ENCODE data around the gene TSHZ2. TPM values are rescaled to one million over a fixed set of nuclear protein-coding genes. Genes with fewer than 3 reads are reported as not detected.

The TSHZ2 gene
- total and polyA plus RNA-seq, 9 of the 15 experiments (the other 6 are each of a cell fraction or from before 2014, with no cell fraction given), result 0.03 to 0.20 (median 0.05) TPM; not detected in 4

- WGBS (ENCODE audit: insufficient coverage, low coverage, missing lambda C conversion rate), result 2% methylated on average over 3 of the region's 3 CpGs
- no peak overlapping the region for H3K27ac ChIP-seq (ENCODE audit: extremely low read depth, low read depth, low read length)
- H3K4me1 ChIP-seq (replicated peaks in 1 of 2; ENCODE audit: control insufficient read depth in 2 of 2, insufficient read depth in 2 of 2, low read length in 2 of 2), result no peaks in the 10 kb centered on the region
- no peak overlapping the region for H2AFZ ChIP-seq (ENCODE audit: low read depth, low read length)
- H3K9ac ChIP-seq (ENCODE audit: insufficient read depth in 1 of 2, low read depth in 2 of 2, low read length in 2 of 2), result no peak overlapping the region
- H3K4me3 ChIP-seq, result no peak overlapping the region
- intact Hi-C loops (cut with micrococcal nuclease) (no loop called here), in situ Hi-C loops (cut with MboI) (no loop called here)
- peaks cover 20 to 26% of the 10 kb centered on the region in 2 experiments for H3K27me3 ChIP-seq (ENCODE audit: control insufficient read depth in 2 of 2, insufficient read depth in 2 of 2, low read length in 2 of 2)
- FAIRE-seq, result no peak
- ATAC-seq, result no peak
- no TSS peak for BruUV-seq (replicated peaks)
- H3K79me2 ChIP-seq (ENCODE audit: control insufficient read depth, insufficient read depth, low read length), result no peaks in the 10 kb centered on the region
- no peaks in the 10 kb centered on the region for H3K9me1 ChIP-seq (ENCODE audit: control insufficient read depth, insufficient read depth, low read length)
- no peaks in the 10 kb centered on the region for H3K9me3 ChIP-seq (replicated peaks; ENCODE audit: control insufficient read depth, insufficient read depth, low read depth, low read length)
- H3K36me3 ChIP-seq (ENCODE audit: control insufficient read depth, insufficient read depth, low read length), result no peaks in the 10 kb centered on the region
- CTCF ChIA-PET (ENCODE audit: low intra/inter-chr PET ratio), result no interaction called here
- POLR2A ChIA-PET, result no interaction called here
- DNase-seq (ENCODE audit: extremely low read depth in 1 of 4, low spot score in 3 of 4), result no peak
- H3K4me2 ChIP-seq (ENCODE audit: insufficient read depth, low read length), result no peak overlapping the region
- no peaks in the 10 kb centered on the region for H4K20me1 ChIP-seq (replicated peaks; ENCODE audit: control insufficient read depth, insufficient read depth, low read length)
- TF ChIP-seq ZEB2 (IDR thresholded peaks at IDR 0.05), result no peak
- TF ChIP-seq CEBPZ (IDR thresholded peaks at IDR 0.05; ENCODE audit: borderline replicate concordance, low read depth, low read length), result no peak
- no peak for TF ChIP-seq GATAD2A (IDR thresholded peaks at IDR 0.05)
- no peak for TF ChIP-seq EWSR1 (IDR thresholded peaks at IDR 0.05; ENCODE audit: borderline replicate concordance, low read depth, partially characterized antibody)
- TF ChIP-seq RBM14 (IDR thresholded peaks at IDR 0.05; ENCODE audit: borderline replicate concordance, insufficient read depth, low read depth, low read length), result no peak
- no peak for TF ChIP-seq CHD7 (IDR thresholded peaks at IDR 0.05; ENCODE audit: low read depth, low read length)
- TF ChIP-seq ZNF41 (CRISPR knock-in tag; conservative IDR thresholded peaks at IDR 0.05), result no peak
- no peak for TF ChIP-seq SMARCB1 (IDR thresholded peaks at IDR 0.05; ENCODE audit: insufficient read length, low read depth)
- TF ChIP-seq U2AF2 (optimal IDR thresholded peaks at IDR 0.05; ENCODE audit: low read depth, low read length), result no peak
Observed at GRCh38 chr20:53274807-53275206, 302.6 kb downstream of the TSHZ2 start.
